Left lung (tissue), 10 donors: ENCODE measurements around the gene RGS11. TPM values are rescaled to one million over a fixed set of nuclear protein-coding genes. Genes with fewer than 3 reads are reported as not detected.

Source experiments
- ATAC-seq: fragments of 200-7000 bp; cut with Tn5 transposase; one replicate; pipeline ENCODE4 v1.9.1; 2020; ENCODE audit warnings: moderate library complexity
- DNase-seq, 4 donors: peaks; one replicate each; pipeline ENCODE4 v3.0.0-alpha.2; 2013 to 2020
- H3K27ac ChIP-seq, 2 donors: fragments of 200-600 bp; sonication (generic) in 1 of 2; one replicate each; pipeline versions ENCODE4 v1.5.0 to v1.8.0; 2020 to 2021
- H3K27me3 ChIP-seq, 2 donors: fragments of 200-600 bp; sonication (generic) in 1 of 2; one replicate each; pipeline versions ENCODE4 v1.5.0 to v1.8.0; 2020 to 2021
- H3K36me3 ChIP-seq, 2 donors: fragments of 200-600 bp; sonication (generic) in 1 of 2; one replicate each; pipeline versions ENCODE4 v1.5.0 to v1.8.0; 2020 to 2021
- H3K4me1 ChIP-seq, 2 donors: fragments of 200-600 bp; one replicate each; pipeline ENCODE4 v1.8.0; 2021
- H3K4me3 ChIP-seq, 2 donors: fragments of 200-600 bp; sonication (generic) in 1 of 2; one replicate each; pipeline versions ENCODE4 v1.5.0 to v1.8.0; 2020 to 2021; ENCODE audit warnings: mild to moderate bottlenecking in 1 of 2
- H3K9me3 ChIP-seq, 2 donors: fragments of 200-600 bp; sonication (generic) in 1 of 2; one replicate each; pipeline versions ENCODE4 v1.5.0 to v1.8.0; 2020 to 2021
- intact Hi-C, 2 donors: fragments of 100-400 bp; cut with DNase I; formaldehyde crosslinking; loops; one replicate each; pipeline versions ENCODE4 v1.11.2 to v1.14.2; 2022
- polyA plus RNA-seq, 6 donors: library from polyadenylated mRNA; unstranded; fragments of 120-200 nt; gene quantifications; one replicate each; pipeline ENCODE4 v1.2.1, GENCODE V29; 2013; ENCODE audit not compliant: insufficient read length in 6 of 6
- total RNA-seq, 2 donors: library from RNA; stranded (reverse); fragmentation: NEBNext Ultra II Directional; extraction: Animal tissue kit (Norgen Biotek cat#: 25700); gene quantifications; one replicate each; pipeline ENCODE4 v1.2.1, GENCODE V29; 2021
- TF ChIP-seq, protein P1 (sequence below), 2 donors: fragments of 200-600 bp; sonication (generic) in 1 of 2; IDR thresholded peaks; one replicate each; pipeline versions ENCODE4 v1.5.0 to v1.8.0; 2021; ENCODE audit warnings: antibody characterized with exemption in 2 of 2
- donor health status: DM: no; HTN: yes; CAD: no.
- donor health status: DM: no; HTN: no; CAD: no.

Gene RGS11
- total and polyA plus RNA-seq, 8 donors, result 1.8 to 8.3 (median 4.1) TPM

- Histone ChIP-seq H3K9me3 (no peaks in the 10 kb centered on the region), H3K27ac (no peak overlapping the region), H3K4me3 (no peak overlapping the region), H3K36me3 (peaks cover 0 to 34% of the 10 kb centered on the region in 2 donors), H3K4me1 (peaks cover 0 to 17% of the 10 kb centered on the region in 2 donors), H3K27me3 (no peaks in the 10 kb centered on the region)
- TF ChIP-seq, protein P1, sequence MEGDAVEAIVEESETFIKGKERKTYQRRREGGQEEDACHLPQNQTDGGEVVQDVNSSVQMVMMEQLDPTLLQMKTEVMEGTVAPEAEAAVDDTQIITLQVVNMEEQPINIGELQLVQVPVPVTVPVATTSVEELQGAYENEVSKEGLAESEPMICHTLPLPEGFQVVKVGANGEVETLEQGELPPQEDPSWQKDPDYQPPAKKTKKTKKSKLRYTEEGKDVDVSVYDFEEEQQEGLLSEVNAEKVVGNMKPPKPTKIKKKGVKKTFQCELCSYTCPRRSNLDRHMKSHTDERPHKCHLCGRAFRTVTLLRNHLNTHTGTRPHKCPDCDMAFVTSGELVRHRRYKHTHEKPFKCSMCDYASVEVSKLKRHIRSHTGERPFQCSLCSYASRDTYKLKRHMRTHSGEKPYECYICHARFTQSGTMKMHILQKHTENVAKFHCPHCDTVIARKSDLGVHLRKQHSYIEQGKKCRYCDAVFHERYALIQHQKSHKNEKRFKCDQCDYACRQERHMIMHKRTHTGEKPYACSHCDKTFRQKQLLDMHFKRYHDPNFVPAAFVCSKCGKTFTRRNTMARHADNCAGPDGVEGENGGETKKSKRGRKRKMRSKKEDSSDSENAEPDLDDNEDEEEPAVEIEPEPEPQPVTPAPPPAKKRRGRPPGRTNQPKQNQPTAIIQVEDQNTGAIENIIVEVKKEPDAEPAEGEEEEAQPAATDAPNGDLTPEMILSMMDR (IDR thresholded peaks at IDR 0.05), result no peak
- intact Hi-C loops, result no loop called here
- DNase-seq (peak in 1 of 4 donors; percentile 22), ATAC-seq (no peak)
Observed at GRCh38 chr16:253833-254232, 21.9 kb downstream of the RGS11 start.

DNA sequence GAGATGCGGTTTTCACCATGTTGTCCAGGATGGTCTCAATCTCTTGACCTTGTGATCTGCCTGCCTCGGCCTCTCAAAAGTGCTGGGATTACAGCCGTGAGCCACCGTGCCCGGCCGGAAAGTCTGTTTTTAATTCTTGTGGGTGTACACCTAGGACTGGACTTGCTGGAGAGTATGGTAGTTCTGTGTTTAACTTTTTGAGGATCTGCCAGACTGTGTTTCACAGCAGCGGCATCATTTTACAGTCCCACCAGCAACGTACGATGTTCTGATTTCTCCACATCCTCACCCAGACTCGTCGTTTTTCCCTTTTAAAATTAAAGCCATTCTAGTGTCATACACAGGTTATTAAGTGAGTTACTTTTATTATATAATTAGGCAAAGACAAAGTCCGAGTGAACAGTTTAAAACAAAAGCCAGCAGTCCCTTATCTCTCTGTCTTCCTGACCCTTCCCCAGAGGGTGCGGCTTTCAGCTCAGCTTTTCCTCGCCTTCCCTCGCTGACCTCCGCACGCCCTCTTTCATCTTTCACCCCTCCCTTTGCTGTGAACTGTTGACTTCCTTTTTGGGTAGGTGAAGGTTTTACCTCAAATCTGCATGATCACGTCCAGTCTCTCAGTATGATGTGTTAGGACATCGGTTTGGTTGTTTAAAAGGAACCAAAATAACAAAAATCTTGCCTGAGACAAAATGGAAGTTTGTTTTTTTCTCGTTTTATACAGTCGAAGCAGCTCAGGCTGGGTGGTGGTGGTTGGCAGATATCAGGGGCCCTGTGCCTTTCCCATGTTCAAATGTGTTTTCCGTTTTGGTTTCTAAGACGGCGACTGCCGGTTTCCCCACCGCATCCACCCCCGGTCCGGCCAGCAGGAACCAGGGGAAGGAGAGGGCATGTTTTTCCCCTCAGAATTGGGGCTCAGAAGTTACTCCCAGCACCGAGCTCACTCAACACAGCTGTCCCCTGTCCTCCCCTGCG lies 23.1 kb downstream of the RGS11 start:
- DNase-seq, result peak in 1 of 4 donors; percentile 53
- intact Hi-C loops, result no loop called here
- Histone ChIP-seq H3K4me3 (peak overlapping the region in 1 of 2 donors; percentile 2), H3K36me3 (peaks cover 0 to 34% of the 10 kb centered on the region in 2 donors), H3K27ac (peak overlapping the region in 1 of 2 donors; percentile 74), H3K4me1 (peaks cover 0 to 17% of the 10 kb centered on the region in 2 donors), H3K9me3 (no peaks in the 10 kb centered on the region), H3K27me3 (no peaks in the 10 kb centered on the region)
- no peak for ATAC-seq
- TF ChIP-seq, protein P1 (IDR thresholded peaks at IDR 0.05), result no peak

GRCh38 chr16:249431-249830 lies 26.3 kb downstream of the RGS11 start:
- Histone ChIP-seq H3K36me3 (peaks cover 0 to 16% of the 10 kb centered on the region in 2 donors), H3K4me1 (peaks cover 0 to 21% of the 10 kb centered on the region in 2 donors), H3K27ac (no peak overlapping the region), H3K9me3 (no peaks in the 10 kb centered on the region), H3K27me3 (no peaks in the 10 kb centered on the region), H3K4me3 (no peak overlapping the region)
- intact Hi-C loops, result no loop called here
- TF ChIP-seq, protein P1 (IDR thresholded peaks at IDR 0.05), result no peak
- DNase-seq, result peak in 1 of 4 donors; percentile 57
- ATAC-seq, result no peak

GRCh38 chr16:247027-247426 lies 28.7 kb downstream of the RGS11 start:
- H3K9me3 ChIP-seq, result no peaks in the 10 kb centered on the region
- DNase-seq (peak in 1 of 4 donors; percentile 38), ATAC-seq (no peak)
- peaks cover 0 to 7% of the 10 kb centered on the region in 2 donors for H3K4me1 ChIP-seq
- no peaks in the 10 kb centered on the region for H3K27me3 ChIP-seq
- H3K27ac ChIP-seq, result no peak overlapping the region
- intact Hi-C loops, result no loop called here
- TF ChIP-seq, protein P1 (IDR thresholded peaks at IDR 0.05), result no peak
- peaks cover 0 to 12% of the 10 kb centered on the region in 2 donors for H3K36me3 ChIP-seq
- no peak overlapping the region for H3K4me3 ChIP-seq

- intact Hi-C loops, result no loop called here
- ATAC-seq (no peak), DNase-seq (peak in 1 of 4 donors; percentile 25)
- peaks cover 0 to 7% of the 10 kb centered on the region in 2 donors for H3K36me3 ChIP-seq
- peaks cover 0 to 26% of the 10 kb centered on the region in 2 donors for H3K4me1 ChIP-seq
- no peak overlapping the region for H3K27ac ChIP-seq
- no peak overlapping the region for H3K4me3 ChIP-seq
- no peaks in the 10 kb centered on the region for H3K27me3 ChIP-seq
- no peaks in the 10 kb centered on the region for H3K9me3 ChIP-seq
- TF ChIP-seq, protein P1 (IDR thresholded peaks at IDR 0.05), result no peak
Observed at GRCh38 chr16:245105-245504, 30.6 kb downstream of the RGS11 start.
